Globus pallidus (tissue), 1 donor: ENCODE data around the gene FCHO2.

ENCODE experiments used
- DNase-seq: peaks from one replicate; pipeline ENCODE4 v3.0.0-alpha.2; 2015; ENCODE audit warnings: low spot score

Gene FCHO2

DNA sequence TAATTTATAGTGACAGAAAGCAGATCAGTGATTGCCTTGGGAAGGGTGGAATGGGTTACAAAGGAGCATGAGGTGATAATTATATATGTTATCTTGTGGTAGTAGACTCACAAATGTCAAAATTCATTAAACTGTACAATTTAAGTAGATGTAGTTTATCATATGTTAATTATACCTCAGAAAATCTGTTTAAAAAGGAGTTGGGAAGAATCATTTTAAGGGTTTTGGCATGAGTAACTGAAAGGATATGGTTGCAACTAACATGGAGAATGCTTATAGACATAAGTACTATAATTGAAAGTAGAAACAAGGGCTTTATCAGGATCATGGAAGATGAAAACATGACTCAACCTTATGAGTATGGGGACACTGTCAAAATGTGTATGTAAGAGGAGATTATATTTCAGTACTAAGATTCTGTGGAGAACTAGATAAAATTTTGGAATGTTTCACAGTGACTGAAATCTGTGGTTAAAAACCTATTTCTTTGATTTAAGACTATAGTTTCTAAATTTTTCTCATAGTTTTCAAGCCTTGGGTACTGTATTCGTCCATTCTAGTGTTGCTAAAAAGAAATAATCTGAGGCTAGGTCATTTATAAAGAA lies 73.3 kb downstream of the FCHO2 start:
- no peak for DNase-seq

DNA sequence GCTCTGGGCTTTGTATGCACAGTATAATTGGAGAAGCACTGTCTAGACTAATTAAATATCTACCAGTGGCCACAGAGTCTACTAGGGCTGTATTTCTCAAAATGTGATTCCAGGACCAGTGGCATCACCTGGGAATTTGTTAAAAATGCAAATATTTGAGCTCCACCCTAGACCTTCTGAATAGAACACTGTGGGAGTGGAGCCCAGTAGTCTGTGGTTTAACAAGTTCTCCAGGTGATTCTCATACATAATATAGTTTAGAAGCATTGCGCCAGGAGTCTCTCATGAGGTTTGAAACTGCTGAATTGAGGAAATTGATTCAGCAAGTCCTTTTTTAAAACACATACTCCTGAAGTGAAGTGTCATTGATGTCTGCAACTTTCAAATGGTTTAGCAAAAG lies 74.7 kb downstream of the FCHO2 start:
- no peak for DNase-seq

DNA sequence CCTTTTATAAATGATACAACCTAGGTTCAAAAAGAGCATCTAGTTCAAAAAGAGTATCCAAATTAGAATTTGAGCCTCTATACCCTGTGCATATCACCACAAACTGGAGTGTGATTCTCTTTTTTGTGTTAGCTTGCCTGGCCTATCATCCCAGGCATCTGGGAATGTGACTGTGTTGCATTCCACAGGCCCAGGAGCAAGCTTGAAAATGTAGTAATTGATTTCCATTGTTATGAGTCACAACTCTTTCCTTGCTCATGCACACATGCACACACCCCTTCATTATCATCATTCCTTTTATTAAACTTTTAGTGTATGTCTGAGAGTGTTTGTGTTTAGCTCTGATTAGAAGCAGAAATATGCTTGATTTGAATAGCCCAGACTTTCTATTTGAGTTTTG lies 75.2 kb downstream of the FCHO2 start:
- DNase-seq, result no peak

DNA sequence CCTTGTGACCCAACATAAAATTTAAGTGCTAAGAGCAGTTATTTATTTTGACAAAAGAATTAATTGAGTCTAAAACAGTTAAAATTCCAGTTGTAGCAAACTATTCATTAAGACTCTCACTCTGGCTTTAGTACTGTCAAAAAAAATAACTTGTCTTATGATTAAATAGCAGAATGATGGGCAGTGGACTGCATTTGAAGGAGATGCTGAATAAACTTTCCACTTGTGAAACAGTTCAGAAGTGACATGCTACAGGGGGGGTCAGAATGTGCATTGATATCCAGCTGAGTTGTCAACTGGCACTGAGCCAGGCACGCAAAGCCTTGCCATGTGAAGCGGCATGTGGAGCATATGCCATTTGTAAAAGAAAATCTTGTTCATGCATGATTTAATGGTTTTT lies 76.0 kb downstream of the FCHO2 start:
- peak; percentile 4 for DNase-seq

DNA sequence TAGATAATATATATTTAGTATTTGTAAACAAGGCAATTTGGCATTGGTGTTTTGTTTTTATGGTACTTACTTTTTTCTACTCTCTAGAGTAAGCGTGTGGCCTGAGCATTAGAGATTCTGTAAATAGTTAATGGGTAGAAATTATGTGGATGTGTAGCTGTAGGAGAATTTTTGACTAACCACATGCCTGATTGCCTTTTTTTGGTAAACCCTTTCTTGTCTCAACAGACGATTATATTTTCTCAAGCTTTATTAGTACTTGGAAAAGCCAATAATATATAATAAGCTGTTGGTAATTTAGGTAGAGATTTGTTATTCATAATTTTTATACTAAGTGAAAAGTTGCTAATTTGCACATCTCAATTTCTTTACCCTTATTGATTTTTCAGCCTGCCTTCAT lies 76.8 kb downstream of the FCHO2 start:
- no peak for DNase-seq

DNA sequence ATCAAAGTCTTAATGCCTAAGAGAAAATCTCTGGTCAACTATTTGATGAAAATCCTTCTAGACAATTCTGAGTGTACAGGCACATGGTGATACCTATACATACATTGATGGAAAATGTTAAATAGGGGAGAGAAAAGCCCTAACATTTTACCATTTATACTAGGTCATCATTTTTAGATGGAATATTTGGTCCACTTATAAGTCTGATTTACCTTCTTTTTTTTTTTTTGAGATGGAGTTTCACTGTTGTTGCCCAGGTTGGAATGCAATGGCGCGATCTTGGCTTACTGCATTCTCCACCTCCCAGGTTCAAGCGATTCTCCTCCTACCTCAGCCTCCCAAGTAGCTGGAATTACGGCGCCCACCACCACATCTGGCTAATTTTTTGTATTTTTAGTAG lies 81.7 kb downstream of the FCHO2 start:
- DNase-seq, result no peak

DNA sequence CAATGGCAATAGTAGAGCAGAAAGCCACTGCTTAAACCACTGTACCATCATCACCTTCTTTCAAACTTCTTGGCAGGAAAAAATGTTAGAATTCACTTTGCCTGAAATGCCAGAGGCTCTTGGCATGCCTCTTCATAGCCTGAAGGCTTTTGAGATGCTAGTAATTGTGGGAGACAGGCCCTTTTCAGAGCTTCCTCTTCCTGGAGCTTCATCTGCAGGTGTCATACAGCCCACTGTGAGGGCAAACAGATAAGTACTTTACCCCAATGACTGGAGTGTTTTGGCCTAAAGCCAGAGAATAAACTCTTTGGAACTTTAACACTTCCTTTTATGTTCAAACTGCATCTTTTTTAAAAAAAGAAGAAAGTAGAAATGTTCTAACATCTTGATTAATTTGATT lies 83.2 kb downstream of the FCHO2 start:
- no peak for DNase-seq

DNA sequence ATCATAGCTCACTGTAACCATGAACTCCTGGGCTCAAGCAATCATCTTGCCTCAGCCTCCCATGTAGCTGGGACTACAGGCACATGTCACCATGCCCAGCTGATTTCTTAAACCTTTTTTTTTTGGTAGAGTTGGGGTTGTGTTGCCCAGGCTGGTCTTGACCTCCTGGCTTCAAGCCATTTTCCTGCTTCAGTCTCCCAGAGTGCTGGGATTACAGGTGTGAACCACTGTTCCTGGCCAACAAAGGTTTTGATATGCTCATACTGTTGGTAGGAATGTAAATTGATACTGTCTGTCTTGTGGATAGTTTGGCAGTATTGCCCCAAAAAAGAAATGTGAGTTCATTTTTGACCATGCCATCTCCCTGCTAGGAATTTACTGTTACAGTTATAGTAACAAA lies 87.2 kb downstream of the FCHO2 start:
- no peak for DNase-seq

DNA sequence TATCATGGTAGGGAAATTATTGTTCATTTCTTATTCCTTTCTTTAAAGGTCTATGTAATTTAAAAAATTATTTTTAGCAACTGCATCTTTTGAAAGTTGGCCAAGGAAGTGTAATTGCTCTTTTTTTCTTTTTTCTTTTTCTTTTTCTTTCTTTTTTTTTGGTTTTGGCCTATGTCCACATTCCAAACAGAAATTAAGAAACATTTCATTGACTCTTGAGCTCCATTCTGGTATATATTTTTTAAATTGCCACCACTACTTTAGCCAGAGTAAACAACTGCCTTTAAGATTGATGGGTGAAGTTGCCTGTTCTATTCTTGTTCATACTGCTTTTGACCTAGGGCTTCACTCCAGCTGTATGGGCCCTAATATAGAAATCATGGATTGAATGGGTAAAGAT lies 88.7 kb downstream of the FCHO2 start:
- DNase-seq, result no peak

DNA sequence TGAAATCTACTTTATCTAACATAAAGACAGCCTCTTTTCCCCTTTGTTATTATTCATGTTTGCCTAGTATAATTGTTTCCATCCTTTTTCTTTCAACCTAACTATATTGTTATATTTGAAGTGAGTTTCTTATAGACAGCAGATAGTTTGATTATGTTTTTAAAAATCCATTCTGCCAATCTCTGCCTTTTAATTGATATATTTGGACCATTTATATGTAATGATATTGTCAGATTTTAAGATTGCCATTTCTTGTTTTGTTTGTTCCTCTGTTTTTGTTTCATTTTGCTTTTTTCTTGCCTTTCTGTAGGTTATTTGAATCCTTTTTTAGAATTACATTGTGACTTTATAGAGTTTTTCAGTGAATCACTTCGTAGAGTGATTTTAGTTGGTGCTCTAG lies 89.8 kb downstream of the FCHO2 start:
- no peak for DNase-seq

DNA sequence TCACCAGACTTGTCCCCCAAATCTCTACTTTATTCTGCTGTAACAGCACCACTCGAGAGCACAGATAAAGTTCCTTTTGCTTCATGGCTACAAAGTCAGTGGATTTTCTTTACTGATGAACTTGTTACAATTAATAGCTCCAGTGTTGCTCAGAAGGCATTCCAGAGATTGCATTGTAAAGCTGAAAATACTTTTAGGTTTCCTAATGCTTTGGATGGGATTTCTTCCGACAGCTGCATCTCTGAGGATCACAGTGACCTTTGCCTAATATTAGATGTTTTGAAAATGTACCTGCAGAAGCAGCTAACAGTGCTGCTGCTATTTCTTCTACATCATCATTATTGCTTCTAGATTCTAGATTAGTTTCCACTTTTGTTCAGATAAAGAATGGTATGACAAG lies 105.8 kb downstream of the FCHO2 start:
- DNase-seq, result no peak

DNA sequence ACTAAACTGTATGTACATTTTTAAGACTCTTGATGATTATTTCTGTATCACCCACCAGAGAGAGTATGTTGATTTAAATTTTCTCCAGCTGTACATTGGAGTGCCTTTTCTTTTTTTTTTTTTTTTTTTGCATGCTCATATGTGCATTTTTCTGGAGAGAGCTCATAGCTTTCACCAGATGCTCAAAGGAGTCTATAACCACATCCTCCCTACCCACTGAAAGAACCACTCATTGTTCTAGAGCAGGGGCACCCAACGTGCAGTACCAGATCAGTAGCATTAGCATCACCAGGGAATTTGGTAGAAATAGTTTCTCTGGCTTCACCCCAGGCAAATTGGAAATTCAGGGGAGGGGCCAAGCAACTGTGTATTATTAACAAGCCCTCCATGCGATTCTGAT lies 110.6 kb downstream of the FCHO2 start:
- no peak for DNase-seq

DNA sequence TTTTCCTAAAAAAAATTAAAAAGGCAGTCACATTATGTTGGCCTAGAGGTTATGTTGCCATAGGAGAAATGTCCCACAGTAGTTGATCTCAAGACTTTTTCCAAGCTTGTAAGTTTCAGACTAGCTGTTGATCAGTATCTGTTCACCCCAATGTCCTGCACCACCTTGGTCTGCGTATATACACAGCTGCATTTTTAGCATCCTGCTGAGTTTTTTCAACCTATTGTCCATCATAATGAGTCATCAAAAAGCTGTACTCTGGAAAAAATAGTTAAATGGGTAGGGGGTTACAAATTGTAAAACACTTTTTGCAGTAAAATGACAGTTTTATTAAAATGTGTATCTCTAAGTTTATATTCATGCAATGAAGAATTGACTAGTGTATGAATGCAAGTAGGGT lies 111.4 kb downstream of the FCHO2 start:
- DNase-seq, result no peak

DNA sequence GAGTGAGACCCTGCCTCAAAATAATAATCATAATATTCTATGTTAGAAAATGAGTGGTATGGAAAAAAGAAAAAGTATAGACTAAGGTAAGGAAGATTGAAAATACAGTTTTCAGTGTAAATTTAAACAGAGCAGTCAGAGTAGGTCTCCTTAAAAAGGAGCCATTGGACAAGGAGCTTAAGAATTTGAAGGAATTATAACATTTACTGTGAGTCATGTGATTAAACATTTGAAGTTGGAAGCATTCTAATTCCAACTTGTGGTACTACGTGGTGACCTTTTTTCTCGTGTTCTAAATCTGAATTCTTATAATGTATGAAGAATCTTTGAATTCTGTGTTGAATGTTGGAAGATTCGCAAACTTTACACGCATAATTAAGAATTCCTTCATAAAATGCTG lies 125.3 kb downstream of the FCHO2 start:
- DNase-seq, result no peak

DNA sequence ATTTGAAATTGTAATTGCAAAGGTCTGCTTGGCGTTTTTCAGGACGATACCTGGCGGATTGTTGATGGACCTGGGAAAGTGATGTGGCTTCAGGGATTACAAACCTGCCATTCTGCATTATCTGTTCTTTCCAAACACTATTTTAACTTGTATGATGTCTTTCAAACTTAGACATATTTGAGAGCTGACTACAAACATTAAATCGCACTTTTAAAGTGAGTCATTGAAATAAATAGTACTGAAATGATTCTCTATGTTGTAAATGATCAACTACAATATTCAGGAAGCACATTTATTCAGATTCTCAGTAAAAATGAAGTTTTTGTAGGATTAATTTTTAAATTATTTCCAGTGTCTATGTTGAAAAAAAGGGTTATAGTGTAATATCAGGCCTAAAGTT lies 132.2 kb downstream of the FCHO2 start:
- no peak for DNase-seq

DNA sequence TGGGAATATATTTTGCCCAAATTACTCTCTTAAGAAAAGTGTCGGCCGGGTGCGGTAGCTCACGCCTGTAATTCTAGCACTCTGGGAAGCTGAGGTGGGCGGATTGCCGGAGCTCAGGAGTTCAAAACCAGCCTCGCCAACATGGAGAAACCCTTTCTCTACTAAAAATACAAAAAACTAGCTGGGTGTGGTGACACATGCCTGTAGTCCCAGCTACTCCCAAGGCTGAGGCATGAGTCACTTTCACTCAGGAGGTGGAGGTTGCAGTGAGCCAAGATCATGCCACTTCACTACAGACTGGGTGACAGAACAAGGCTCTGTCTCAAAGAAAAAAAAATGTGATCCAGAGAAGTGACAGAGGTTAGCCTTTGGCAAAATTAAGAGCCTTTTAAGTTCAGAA lies 138.1 kb downstream of the FCHO2 start:
- DNase-seq, result no peak

DNA sequence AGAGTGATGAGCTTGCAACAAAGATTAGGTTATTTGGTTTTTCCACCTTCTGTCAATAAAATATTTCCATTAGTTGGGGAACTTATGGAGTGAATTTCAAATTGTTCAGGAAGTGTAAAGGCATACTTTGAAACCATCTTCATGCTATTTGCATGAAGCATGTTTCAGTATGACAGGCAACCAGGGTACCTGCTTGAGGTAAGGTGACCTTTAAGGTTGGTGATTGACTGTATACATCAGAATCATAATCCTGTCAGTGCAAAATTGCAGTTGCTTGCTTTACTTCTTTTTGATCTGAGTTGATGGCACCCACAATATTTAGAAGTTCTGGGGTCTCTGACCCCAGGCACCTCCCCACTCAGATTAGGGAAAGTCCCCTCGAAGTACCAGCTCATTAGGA lies 138.6 kb downstream of the FCHO2 start:
- no peak for DNase-seq

DNA sequence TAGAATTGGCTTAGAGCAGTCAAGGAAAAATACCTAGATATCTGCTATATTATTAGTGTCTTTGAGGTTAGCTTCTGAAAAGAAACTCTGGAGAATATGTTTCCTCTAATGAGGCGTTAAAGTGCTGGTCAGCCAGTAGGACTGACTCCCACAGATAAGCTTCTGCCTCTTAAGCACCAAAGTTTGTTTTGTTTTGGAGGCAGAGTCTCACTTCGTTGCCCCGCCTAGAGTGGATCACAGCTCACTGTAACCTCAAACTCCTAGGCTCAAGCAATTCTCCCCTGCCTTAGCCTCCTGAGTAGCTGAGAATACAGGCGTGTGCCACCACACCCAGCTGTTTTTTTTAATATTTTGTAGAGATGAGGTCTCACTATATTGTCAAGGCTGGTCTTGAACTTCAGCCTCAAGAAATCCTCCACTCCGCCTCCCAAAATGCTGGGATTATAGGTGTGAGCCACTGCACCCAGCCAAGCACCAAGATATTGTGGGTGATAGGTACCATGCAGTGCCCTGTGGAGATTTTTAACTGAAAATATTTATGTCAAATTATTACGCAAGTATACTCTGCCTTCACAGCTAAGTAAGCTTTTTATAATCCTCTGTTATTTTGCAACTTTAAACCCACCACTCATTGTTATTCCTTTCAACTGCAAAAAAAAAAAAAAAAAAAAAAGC lies 139.9 kb downstream of the FCHO2 start:
- DNase-seq, result no peak

DNA sequence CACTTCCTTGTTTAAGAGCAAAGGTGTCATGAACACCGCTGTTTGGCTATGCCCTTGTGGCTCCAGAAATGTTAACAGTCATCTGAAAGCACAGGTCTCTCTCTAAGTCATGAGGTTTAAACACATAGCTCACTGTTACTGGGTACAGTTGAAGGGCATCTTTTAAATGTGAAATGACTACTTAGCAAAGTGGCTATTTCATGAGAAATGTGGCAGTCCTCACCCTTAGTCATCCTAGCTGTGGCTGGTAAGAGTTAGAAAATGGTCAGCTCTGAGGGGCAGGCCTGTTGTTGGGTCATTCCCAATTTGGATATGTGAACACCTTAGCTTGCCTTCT lies 140.4 kb downstream of the FCHO2 start:
- no peak for DNase-seq

DNA sequence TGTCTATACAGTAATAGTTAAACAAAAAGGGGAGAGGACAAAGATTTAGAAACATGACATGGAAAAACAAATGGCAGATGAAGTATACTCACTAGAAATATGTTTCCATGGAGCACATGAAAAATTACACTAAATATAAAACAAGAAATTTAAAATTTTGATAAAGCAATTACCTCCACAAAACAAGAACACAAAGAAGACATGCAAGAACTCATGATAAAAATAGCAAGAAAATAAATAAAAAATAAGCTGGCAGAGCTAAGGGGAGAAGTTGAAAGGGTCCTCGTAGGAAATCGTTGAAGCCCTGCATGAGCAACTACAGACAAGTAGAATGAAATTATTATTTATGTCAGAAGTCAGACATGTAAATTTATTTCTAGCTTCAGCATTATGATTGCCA lies 141.9 kb downstream of the FCHO2 start:
- DNase-seq, result no peak

DNA sequence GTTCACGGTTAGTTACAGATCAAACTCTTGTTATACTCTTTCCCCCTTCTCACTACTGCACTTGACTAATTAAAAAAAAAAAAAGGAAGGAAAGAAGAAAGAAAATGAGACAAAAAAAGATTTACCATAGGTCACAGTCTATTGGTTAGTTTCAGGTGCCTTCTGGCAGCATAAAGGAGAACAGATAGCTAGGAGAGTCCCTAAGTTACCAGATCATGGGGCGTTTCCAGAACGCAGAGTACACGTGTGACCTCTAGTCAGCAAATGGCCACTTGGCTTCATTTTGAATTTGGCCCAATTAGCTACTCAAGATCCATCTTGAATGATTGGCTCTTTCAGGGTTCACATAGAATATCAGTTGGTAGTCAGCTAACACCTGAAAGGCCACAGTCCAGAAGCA lies 144.3 kb downstream of the FCHO2 start:
- no peak for DNase-seq

DNA sequence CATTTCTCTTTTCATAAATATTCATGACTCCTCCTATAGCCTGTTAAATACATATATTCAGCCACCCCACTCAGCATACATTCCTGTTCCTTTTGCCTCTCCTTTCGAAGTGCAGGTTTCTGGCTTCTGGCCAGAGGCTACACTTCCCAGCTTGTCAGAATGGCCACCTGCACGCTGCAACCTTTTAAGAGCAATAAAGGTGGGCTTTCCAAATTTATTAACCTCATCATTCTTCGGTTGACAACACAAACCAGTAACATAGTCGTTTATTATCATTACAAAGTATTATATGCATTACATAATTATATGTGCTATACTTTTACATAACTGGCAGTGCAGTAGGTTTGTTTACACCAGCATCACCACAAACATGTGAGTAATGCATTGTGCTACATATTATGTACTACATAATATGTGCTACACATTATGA lies 148.0 kb downstream of the FCHO2 start:
- DNase-seq, result no peak

DNA sequence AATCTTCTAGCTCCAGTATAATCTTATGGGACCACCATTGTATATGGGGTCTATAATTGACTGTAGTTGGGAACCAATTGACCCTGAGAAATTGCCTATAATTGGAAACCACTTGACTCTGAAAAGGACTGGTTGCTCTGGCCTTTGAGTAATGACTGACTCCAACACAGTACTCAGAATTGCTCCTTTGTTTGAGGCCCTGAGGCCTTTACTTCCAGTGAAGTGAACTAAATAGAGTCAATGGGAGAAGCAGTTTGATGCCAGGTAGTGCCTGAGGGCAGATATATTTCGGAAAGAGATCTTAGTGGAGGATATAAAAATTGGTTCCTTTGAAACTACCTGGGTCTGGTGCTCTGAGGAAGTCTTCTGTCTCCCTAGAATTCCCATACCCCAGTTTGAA lies 148.5 kb downstream of the FCHO2 start:
- DNase-seq, result no peak

DNA sequence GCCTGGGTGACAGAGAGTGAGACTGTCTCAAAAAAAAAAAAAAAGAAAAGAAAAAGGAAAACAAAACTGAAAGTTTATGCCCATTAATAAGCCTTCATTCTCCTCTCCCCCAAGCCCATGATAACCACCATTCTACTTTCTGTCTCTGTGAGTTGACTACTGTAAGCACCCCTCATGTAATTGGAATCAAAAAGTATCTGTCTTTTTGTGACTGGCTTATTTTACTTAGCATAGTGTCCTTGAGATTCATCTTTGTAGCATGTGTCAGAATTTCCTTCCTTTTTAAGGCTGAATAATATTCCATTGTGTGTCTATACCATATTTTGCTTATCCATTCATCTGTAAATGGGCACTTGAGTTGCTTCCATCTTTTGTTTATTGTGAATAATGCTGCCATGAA lies 150.5 kb downstream of the FCHO2 start:
- no peak for DNase-seq

DNA sequence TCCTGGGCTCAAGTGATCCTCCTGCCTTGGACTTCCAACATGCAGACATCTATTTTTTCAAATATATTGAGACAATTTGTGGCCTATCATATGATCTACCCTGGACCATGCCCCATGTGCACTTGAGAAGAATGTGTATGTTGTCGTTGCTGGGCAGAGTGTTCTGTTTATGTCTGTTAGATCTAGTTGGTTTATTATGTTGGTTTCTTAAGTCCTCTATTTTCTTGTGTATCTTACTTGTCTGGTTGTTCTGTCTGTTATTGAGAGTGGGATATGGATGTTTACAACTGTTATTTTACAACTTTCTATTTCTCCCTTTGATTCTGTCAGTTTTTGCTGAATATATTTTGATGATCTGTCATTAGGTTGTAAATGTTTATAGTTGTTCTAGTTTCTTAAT lies 154.3 kb downstream of the FCHO2 start:
- no peak for DNase-seq
